K562 (cell line): ENCODE data around the gene FMN1. TPM values are rescaled to one million over a fixed set of nuclear protein-coding genes. Genes with fewer than 3 reads are reported as not detected.

Experiments used
- ATAC-seq: fragments of 200-7000 bp; cut with Tn5 transposase; 3 replicates; pipeline ENCODE4 v1.9.1; 2020; ENCODE audit warnings: moderate library complexity
- BruUV-seq: library from RNA; stranded (reverse); fragments of 400-500 nt; replicated peaks from 2 replicates; lab custom pipeline; 2021; lab: Mats Ljungman, UMichigan
- CTCF ChIA-PET: fragments of 300-600 bp; formaldehyde crosslinking; extraction: SDS; loops from one replicate; lab custom pipeline; 2021; ENCODE audit warnings: low intra/inter-chr PET ratio; lab: Yijun Ruan, JAX
- POLR2A ChIA-PET: fragments of 300-600, 350-650 bp; sonication (Branson Sonifier 250); formaldehyde crosslinking; extraction: SDS; loops from one replicate; lab custom pipeline; 2021; ENCODE audit warnings: antibody characterized with exemption, inconsistent platforms; lab: Yijun Ruan, JAX
- DNase-seq, 4 experiments: peaks; one replicate each; pipeline versions ENCODE4 v3.0.0 to v3.0.0-alpha.2; 2011 to 2018; ENCODE audit warnings: low spot score in 3 of 4, mixed read lengths in 3 of 4; ENCODE audit errors: extremely low read depth in 1 of 4
- FAIRE-seq: peaks from 2 replicates; lab custom pipeline; 2011; peaks lifted over from hg19 to GRCh38; lab: Jason Lieb, UNC
- H2AFZ ChIP-seq: 2 replicates; pipeline ENCODE4 v1.6.0; 2011; ENCODE audit warnings: low read depth, low read length, control low read depth, inconsistent platforms
- H3K27ac ChIP-seq: fragments of 200-600 bp; 3 replicates; pipeline ENCODE4 v1.8.0; 2011; ENCODE audit warnings: low read depth, mild to moderate bottlenecking, control low read depth, inconsistent platforms, low read length, moderate library complexity, mixed read lengths; ENCODE audit errors: extremely low read depth
- H3K27me3 ChIP-seq, 2 experiments: fragments of 300-600 bp in 1 of 2; 2 replicates in 1 of 2; 3 replicates in 1 of 2; pipeline versions ENCODE4 v1.6.0 to v1.8.0; 2011; ENCODE audit warnings: inconsistent platforms in 2 of 2, low read length in 2 of 2, mild to moderate bottlenecking in 1 of 2, mixed read lengths in 1 of 2, moderate library complexity in 1 of 2; ENCODE audit not compliant: control insufficient read depth in 2 of 2, insufficient read depth in 2 of 2
- H3K36me3 ChIP-seq: fragments of 300-600 bp; 3 replicates; pipeline ENCODE4 v1.8.0; 2011; ENCODE audit warnings: mild to moderate bottlenecking, low read length, inconsistent platforms; ENCODE audit not compliant: control insufficient read depth, insufficient read depth
- H3K4me1 ChIP-seq, 2 experiments: fragments of 200-600 bp in 1 of 2; replicated peaks in 1 of 2; 2 replicates in 1 of 2; 3 replicates in 1 of 2; pipeline versions ENCODE4 v1.5.1 to v1.8.0; 2011; ENCODE audit warnings: inconsistent platforms in 2 of 2, low read length in 2 of 2, mild to moderate bottlenecking in 1 of 2, mixed read lengths in 1 of 2, moderate library complexity in 1 of 2; ENCODE audit not compliant: control insufficient read depth in 2 of 2, insufficient read depth in 2 of 2
- H3K4me2 ChIP-seq: 2 replicates; pipeline ENCODE4 v1.6.1; 2011; ENCODE audit warnings: low read length, control low read depth, inconsistent platforms, mixed read lengths; ENCODE audit not compliant: insufficient read depth
- H3K4me3 ChIP-seq: fragments of 200-600 bp; sonication (generic), shearing (Covaris generic); 2 replicates; pipeline ENCODE4 v1.5.1; 2016; ENCODE audit warnings: control low read depth, inconsistent platforms
- H3K79me2 ChIP-seq: fragments of 200-600 bp; 3 replicates; pipeline ENCODE4 v1.8.0; 2011; ENCODE audit warnings: low read length, inconsistent platforms; ENCODE audit not compliant: control insufficient read depth, insufficient read depth
- H3K9ac ChIP-seq, 2 experiments: 2 replicates each; pipeline versions ENCODE4 v1.6.0 to v1.6.1; 2011; ENCODE audit warnings: low read depth in 2 of 2, low read length in 2 of 2, control low read depth in 1 of 2, inconsistent platforms in 1 of 2, mild to moderate bottlenecking in 1 of 2, mixed read lengths in 1 of 2; ENCODE audit not compliant: insufficient read depth in 1 of 2
- H3K9me1 ChIP-seq: one replicate; pipeline ENCODE4 v1.6.0; 2011; ENCODE audit warnings: inconsistent platforms, mild to moderate bottlenecking, low read length, moderate library complexity; ENCODE audit not compliant: control insufficient read depth, insufficient read depth
- H3K9me3 ChIP-seq: replicated peaks from 2 replicates; pipeline ENCODE4 v1.5.1; 2011; ENCODE audit warnings: low read depth, low read length, inconsistent platforms; ENCODE audit not compliant: control insufficient read depth, insufficient read depth
- H4K20me1 ChIP-seq: replicated peaks from 2 replicates; pipeline ENCODE4 v1.6.1; 2011; ENCODE audit warnings: low read length, inconsistent platforms, mixed read lengths; ENCODE audit not compliant: control insufficient read depth, insufficient read depth
- CHD2 ChIP-seq: IDR thresholded peaks from 2 replicates; pipeline ENCODE4 v1.6.1; 2011; ENCODE audit warnings: low read depth, low read length
- ELF4 ChIP-seq: fragments of 450-650 bp; formaldehyde crosslinking; IDR thresholded peaks from 2 replicates; pipeline ENCODE4 v1.4.0; 2022; ENCODE audit warnings: missing genetic modification characterization
- EZH2 ChIP-seq: IDR thresholded peaks from 2 replicates; pipeline ENCODE4 v1.6.1; 2012; ENCODE audit warnings: low read depth, mild to moderate bottlenecking, inconsistent platforms, low read length, borderline replicate concordance
- JUN ChIP-seq, 2 experiments: sonication (generic) in 1 of 2; formaldehyde crosslinking in 1 of 2; IDR thresholded peaks; 2 replicates each; pipeline versions ENCODE4 v1.6.1 to v1.8.0; 2012 to 2022; ENCODE audit warnings: borderline replicate concordance in 2 of 2, mild to moderate bottlenecking in 2 of 2, improper control_type of control experiment in 1 of 2, low read depth in 1 of 2, low read length in 1 of 2, missing genetic modification reagents in 1 of 2
- NCOA2 ChIP-seq, 2 experiments: fragments of 450-650 bp; IDR thresholded peaks; 2 replicates each; pipeline ENCODE4 v1.6.1; 2018; ENCODE audit warnings: mild to moderate bottlenecking in 2 of 2, moderate library complexity in 1 of 2; ENCODE audit not compliant: partially characterized antibody in 2 of 2
- NUFIP1 ChIP-seq: fragments of 450-650 bp; IDR thresholded peaks from 2 replicates; pipeline ENCODE4 v1.6.1; 2018; ENCODE audit not compliant: partially characterized antibody
- PYGO2 ChIP-seq: fragments of 450-650 bp; IDR thresholded peaks from 2 replicates; pipeline ENCODE4 v1.6.1; 2016; ENCODE audit warnings: mild to moderate bottlenecking, missing genetic modification characterization, moderate library complexity, missing compliant biosample characterization
- RFX5 ChIP-seq: IDR thresholded peaks from 2 replicates; pipeline ENCODE4 v1.6.1; 2011; ENCODE audit warnings: low read depth, mild to moderate bottlenecking, improper control_type of control experiment, low read length
- SMAD3 ChIP-seq: fragments of 450-650 bp; formaldehyde crosslinking; conservative IDR thresholded peaks from 2 replicates; pipeline ENCODE4 v1.4.0; 2020; ENCODE audit warnings: mild to moderate bottlenecking
- TFAM ChIP-seq: fragments of 250-450 bp; sonication (Bioruptor Pico); conservative IDR thresholded peaks from 2 replicates; pipeline ENCODE4 v1.5.0; 2021; ENCODE audit warnings: mild to moderate bottlenecking, moderate library complexity
- ZKSCAN3 ChIP-seq: fragments of 250-450 bp; sonication (Bioruptor Pico); IDR thresholded peaks from 2 replicates; pipeline ENCODE4 v1.4.0; 2020
- ZNF785 ChIP-seq: fragments of 250-450 bp; sonication (Bioruptor Pico); IDR thresholded peaks from 2 replicates; pipeline ENCODE4 v1.4.0; 2020; ENCODE audit warnings: mild to moderate bottlenecking
- WGBS: fragments of 100-300 bp; shearing (Covaris generic); methylation state at CpG from one replicate; pipeline ENCODE4 v1.1.6; 2016; ENCODE audit warnings: low coverage, mixed read lengths; ENCODE audit not compliant: insufficient coverage; ENCODE audit errors: missing lambda C conversion rate; 5-methylcytosine and 5-hydroxymethylcytosine counted together
- in situ Hi-C: fragments of 300-500 bp; cut with MboI; formaldehyde crosslinking; loops from 4 replicates; pipeline ENCODE4 v1.15.0; 2018; ENCODE audit warnings: inconsistent platforms, mixed read lengths
- intact Hi-C: fragments of 100-400 bp; cut with micrococcal nuclease; formaldehyde crosslinking; loops from 2 replicates; pipeline ENCODE4 v1.14.2; 2022
- polyA plus RNA-seq, 8 experiments: library from polyadenylated mRNA; depleted of rRNA in 4 of 8; stranded (reverse) in 5 of 8; unstranded in 3 of 8; fragments of >200 nt; fragmentation: Nextera tagmentation in 2 of 8; fragmentation: Illumina TruSeq in 1 of 8; extraction: Ambion mirVana in 2 of 8; extraction: Trizol in 1 of 8; gene quantifications; 2 replicates each; pipeline versions ENCODE4 v1.2.1 to v1.2.3, GENCODE V29; 2011 to 2014; ENCODE audit warnings: inconsistent platforms in 1 of 8, missing spikeins in 1 of 8
- total RNA-seq, 7 experiments: library from RNA; depleted of rRNA in 6 of 7; stranded (reverse); fragments of >200 nt in 6 of 7; fragmentation: Illumina TruSeq in 2 of 7; extraction: Trizol in 2 of 7; gene quantifications; 2 replicates each; pipeline versions ENCODE4 v1.2.1 to v1.2.3, GENCODE V29; 2011 to 2021; ENCODE audit warnings: low replicate concordance in 1 of 7

Gene FMN1
- total and polyA plus RNA-seq, 9 of the 15 experiments (the other 6 are each of a cell fraction or from before 2014, with no cell fraction given) = 0.03 to 0.07 (median 0.04) TPM; not detected in 6

DNA sequence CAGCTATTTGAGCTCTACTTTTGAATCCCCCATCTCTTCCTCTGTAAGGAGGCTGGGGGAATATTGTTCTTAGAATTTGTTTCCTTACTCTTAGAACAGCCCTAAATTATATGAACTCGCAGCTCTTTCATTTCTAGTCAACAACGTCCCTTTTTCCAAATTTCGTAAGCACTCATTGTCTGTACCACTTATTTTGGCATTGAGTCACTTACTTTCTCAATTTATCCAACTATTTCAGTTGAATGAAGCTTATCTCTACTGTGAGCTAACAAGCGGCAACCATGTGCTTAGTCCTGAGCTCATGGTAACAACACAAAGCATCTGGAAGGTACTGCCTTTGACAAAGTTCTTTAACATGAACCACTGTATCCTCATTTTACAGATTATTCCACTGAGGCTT is 285.6 kb downstream of the FMN1 start:
- Histone ChIP-seq H3K4me3 (no peak overlapping the region), H3K9me1 (no peaks in the 10 kb centered on the region), H3K79me2 (no peaks in the 10 kb centered on the region), H3K27me3 (peaks cover 0 to 8% of the 10 kb centered on the region in 2 experiments; a peak in 2 of 5 replicates), H4K20me1 (no peaks in the 10 kb centered on the region), H3K36me3 (no peaks in the 10 kb centered on the region), H3K4me2 (no peak overlapping the region), H2AFZ (no peak overlapping the region), H3K9me3 (no peaks in the 10 kb centered on the region), H3K9ac (no peak overlapping the region), H3K27ac (no peak overlapping the region), H3K4me1 (no peaks in the 10 kb centered on the region)
- in situ Hi-C loops (no loop called here), intact Hi-C loops (no loop called here)
- DNase-seq = no peak
- ChIA-PET CTCF (no interaction called here), POLR2A (interaction anchor here (0.6 to 1.1 kb wide), 2 partner anchors 8 to 57 kb away, joined by 3 to 4 read pairs; no protein-coding TSS in a partner anchor)
- no TSS peak for BruUV-seq
- no peak for ATAC-seq
- no peak for FAIRE-seq
- TF ChIP-seq NUFIP1 (no peak), NCOA2 (IDR thresholded peaks at IDR 0.05; ENCODE audit: partially characterized antibody in 2 of 2) (no peak), ELF4 (CRISPR knock-in tag) (no peak), EZH2 (no peak), CHD2 (no peak), ZKSCAN3 (no peak), TFAM (no peak), ZNF785 (CRISPR knock-in tag) (no peak), RFX5 (no peak), JUN (IDR thresholded peaks at IDR 0.05; ENCODE audit: borderline replicate concordance, low read depth, low read length) (no peak), JUN (CRISPR knock-in tag; IDR thresholded peaks at IDR 0.05; ENCODE audit: borderline replicate concordance) (no peak), SMAD3 (no peak), PYGO2 (no peak)
- 0% methylated on average over 4 of the region's 4 CpGs for WGBS
